Gastrocnemius medialis (tissue), 4 donors: Measurements from ENCODE around the gene PYY. TPM values are rescaled to one million over a fixed set of nuclear protein-coding genes. Genes with fewer than 3 reads are reported as not detected.

Experiments used
- ATAC-seq, 2 donors: fragments of 150-250 bp; one replicate each; pipeline ENCODE4 v1.9.1; 2016
- DNase-seq, 2 donors: peaks; one replicate each; pipeline ENCODE4 v3.0.0-alpha.2; 2019
- H3K27ac ChIP-seq, 4 donors: fragments of 200-600 bp; sonication (generic); 1 replicate in 1 of 4; 2 replicates in 3 of 4; pipeline ENCODE4 v1.5.1; 2016 to 2018; ENCODE audit warnings: mild to moderate bottlenecking in 2 of 4, moderate library complexity in 1 of 4
- H3K27me3 ChIP-seq, 3 donors: fragments of 200-600 bp; sonication (generic) in 2 of 3; 1 replicate in 1 of 3; 2 replicates in 2 of 3; pipeline versions ENCODE4 v1.5.1 to v1.6.0; 2016 to 2019; ENCODE audit warnings: mild to moderate bottlenecking in 1 of 3, moderate library complexity in 1 of 3
- H3K36me3 ChIP-seq, 2 donors: fragments of 200-600 bp; sonication (generic) in 1 of 2; one replicate each; pipeline ENCODE4 v1.5.1; 2017 to 2018
- H3K4me1 ChIP-seq, 2 donors: fragments of 200-600 bp; sonication (generic) in 1 of 2; one replicate each; pipeline ENCODE4 v1.5.1; 2016 to 2017; ENCODE audit warnings: mild to moderate bottlenecking in 2 of 2
- H3K4me3 ChIP-seq, 4 donors: fragments of 200-600 bp; sonication (generic) in 3 of 4; 1 replicate in 1 of 4; 2 replicates in 3 of 4; pipeline ENCODE4 v1.5.1; 2016 to 2019; ENCODE audit warnings: mild to moderate bottlenecking in 2 of 4
- H3K9me3 ChIP-seq, 3 donors: fragments of 200-600 bp; sonication (generic) in 2 of 3; 1 replicate in 1 of 3; 2 replicates in 2 of 3; pipeline ENCODE4 v1.5.1; 2016 to 2019
- POLR2A ChIP-seq, 2 donors: fragments of 450-650 bp; IDR thresholded peaks; one replicate each; pipeline ENCODE4 v1.6.1; 2017; ENCODE audit warnings: antibody characterized with exemption in 2 of 2, mild to moderate bottlenecking in 2 of 2, moderate library complexity in 2 of 2
- in situ Hi-C, 4 donors: fragments of 200-750 bp; cut with MboI; loops; one replicate each; pipeline versions ENCODE4 v1.15.0 to v1.8.0; 2017; ENCODE audit warnings: low sequenced_read_pairs in 4 of 4
- intact Hi-C: fragments of 100-400 bp; cut with DNase I; formaldehyde crosslinking; loops from one replicate; pipeline ENCODE4 v1.15.1; 2023; ENCODE audit warnings: low total_unique reads
- total RNA-seq, 4 donors: library from RNA; depleted of rRNA; stranded (reverse); fragments of >200 nt; gene quantifications; one replicate each; pipeline versions ENCODE4 v1.1.0 to v1.2.3, GENCODE V29; 2016
- TF ChIP-seq, protein P1 (sequence below), 5 experiments: fragments of 450-650 bp in 3 of 5; fragments of 200-600 bp in 2 of 5; sonication (generic) in 2 of 5; IDR thresholded peaks in 4 of 5; conservative IDR thresholded peaks in 1 of 5; 1 replicate in 4 of 5; 2 replicates in 1 of 5; pipeline ENCODE4 v1.5.1; 2016 to 2019; ENCODE audit warnings: antibody characterized with exemption in 5 of 5, mild to moderate bottlenecking in 3 of 5, moderate library complexity in 3 of 5

The PYY gene
- total RNA-seq, 4 donors from 2014 or later = not detected

DNA sequence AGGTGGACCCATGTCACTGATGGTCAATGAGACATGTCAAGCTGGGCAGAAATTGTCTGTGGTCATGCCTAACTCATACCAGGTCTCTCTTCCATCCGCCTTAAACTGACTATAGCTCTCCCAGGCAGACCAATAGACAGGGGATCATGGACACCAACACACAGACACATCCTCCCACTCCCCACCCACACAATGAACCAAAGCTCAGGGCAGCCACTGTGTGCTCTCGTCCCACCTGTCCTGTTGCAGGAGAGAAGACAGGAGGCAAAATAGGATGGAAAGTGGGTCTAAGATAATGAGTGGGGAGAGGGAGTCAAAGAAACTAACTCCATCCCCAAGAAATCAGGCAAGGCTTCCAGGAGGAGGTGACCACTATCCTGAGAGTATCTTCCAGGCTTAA, 3.2 kb downstream of the PYY start:
- no peaks in the 10 kb centered on the region for H3K36me3 ChIP-seq
- H3K4me1 ChIP-seq = peaks cover 0 to 7% of the 10 kb centered on the region in 2 donors
- DNase-seq (no peak), ATAC-seq (no peak)
- intact Hi-C loops = no loop called here
- no peak overlapping the region for H3K4me3 ChIP-seq
- H3K27ac ChIP-seq = no peak overlapping the region
- TF ChIP-seq, protein P1, sequence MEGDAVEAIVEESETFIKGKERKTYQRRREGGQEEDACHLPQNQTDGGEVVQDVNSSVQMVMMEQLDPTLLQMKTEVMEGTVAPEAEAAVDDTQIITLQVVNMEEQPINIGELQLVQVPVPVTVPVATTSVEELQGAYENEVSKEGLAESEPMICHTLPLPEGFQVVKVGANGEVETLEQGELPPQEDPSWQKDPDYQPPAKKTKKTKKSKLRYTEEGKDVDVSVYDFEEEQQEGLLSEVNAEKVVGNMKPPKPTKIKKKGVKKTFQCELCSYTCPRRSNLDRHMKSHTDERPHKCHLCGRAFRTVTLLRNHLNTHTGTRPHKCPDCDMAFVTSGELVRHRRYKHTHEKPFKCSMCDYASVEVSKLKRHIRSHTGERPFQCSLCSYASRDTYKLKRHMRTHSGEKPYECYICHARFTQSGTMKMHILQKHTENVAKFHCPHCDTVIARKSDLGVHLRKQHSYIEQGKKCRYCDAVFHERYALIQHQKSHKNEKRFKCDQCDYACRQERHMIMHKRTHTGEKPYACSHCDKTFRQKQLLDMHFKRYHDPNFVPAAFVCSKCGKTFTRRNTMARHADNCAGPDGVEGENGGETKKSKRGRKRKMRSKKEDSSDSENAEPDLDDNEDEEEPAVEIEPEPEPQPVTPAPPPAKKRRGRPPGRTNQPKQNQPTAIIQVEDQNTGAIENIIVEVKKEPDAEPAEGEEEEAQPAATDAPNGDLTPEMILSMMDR (IDR thresholded peaks at IDR 0.05 in 4 of 5, conservative IDR thresholded peaks at IDR 0.05 in 1 of 5) = no peak
- no peak for TF ChIP-seq POLR2A (IDR thresholded peaks at IDR 0.05)
- in situ Hi-C loops = no loop called here
- H3K9me3 ChIP-seq = no peaks in the 10 kb centered on the region
- H3K27me3 ChIP-seq = peaks cover 35 to 56% (median 38%) of the 10 kb centered on the region in 3 donors

DNA sequence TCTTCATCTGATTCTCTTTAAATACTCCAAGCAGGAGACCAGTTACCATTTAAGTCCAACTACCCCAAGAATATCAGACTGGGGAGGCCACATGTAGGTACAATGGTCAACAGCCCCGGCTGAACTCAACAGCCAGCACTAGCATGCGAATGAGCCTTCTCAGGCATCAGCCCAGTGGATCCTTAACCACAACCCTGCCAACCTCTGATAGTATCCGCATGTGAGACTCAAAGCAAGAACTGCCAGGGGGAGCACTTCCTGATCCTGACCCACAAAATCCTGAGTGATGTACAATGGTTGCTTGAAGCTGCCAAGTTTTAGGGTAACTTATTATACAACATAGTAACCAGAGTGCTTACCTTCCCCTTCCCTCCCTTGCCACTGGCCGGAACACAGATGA, 4.0 kb downstream of the PYY start:
- in situ Hi-C loops = loop anchor here in 3 of 4 donors (10.0 kb wide), 3 partner anchors 45 to 95 kb away; no protein-coding TSS in a partner anchor
- H3K27ac ChIP-seq = no peak overlapping the region
- no peak overlapping the region for H3K4me3 ChIP-seq
- peaks cover 0 to 7% of the 10 kb centered on the region in 2 donors for H3K4me1 ChIP-seq
- no peaks in the 10 kb centered on the region for H3K36me3 ChIP-seq
- intact Hi-C loops = no loop called here
- H3K9me3 ChIP-seq = no peaks in the 10 kb centered on the region
- no peak for ATAC-seq
- TF ChIP-seq POLR2A (IDR thresholded peaks at IDR 0.05) = no peak
- TF ChIP-seq, protein P1 (IDR thresholded peaks at IDR 0.05 in 4 of 5, conservative IDR thresholded peaks at IDR 0.05 in 1 of 5) = no peak
- no peak for DNase-seq
- peaks cover 31 to 51% (median 38%) of the 10 kb centered on the region in 3 donors for H3K27me3 ChIP-seq

DNA sequence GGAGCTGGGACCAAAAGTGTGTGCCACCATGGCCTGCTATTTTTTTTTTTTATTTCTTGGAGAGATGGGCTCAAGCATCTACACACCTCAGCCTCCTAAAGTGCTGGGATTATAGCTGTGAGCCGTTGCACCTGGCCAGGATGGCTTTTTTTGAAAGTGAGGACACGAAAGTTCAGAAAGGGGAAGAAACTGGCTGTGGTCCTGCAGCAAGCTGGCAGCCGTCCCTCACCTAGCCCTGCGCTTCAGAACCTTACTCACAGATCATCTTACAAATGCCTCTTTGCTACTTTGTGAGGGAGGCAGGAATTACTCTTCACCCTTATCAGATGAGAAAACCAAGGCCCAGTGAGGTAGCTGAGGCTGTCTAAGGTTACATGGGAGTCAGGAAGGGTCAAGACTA, 7.0 kb downstream of the PYY start:
- in situ Hi-C loops (loop anchor here in 3 of 4 donors (10.0 kb wide), 3 partner anchors 48 to 98 kb away; no protein-coding TSS in a partner anchor), intact Hi-C loops (no loop called here)
- Histone ChIP-seq H3K4me1 (no peaks in the 10 kb centered on the region), H3K27me3 (peaks cover 13 to 21% (median 14%) of the 10 kb centered on the region in 3 donors), H3K9me3 (no peaks in the 10 kb centered on the region), H3K27ac (no peak overlapping the region), H3K36me3 (no peaks in the 10 kb centered on the region), H3K4me3 (no peak overlapping the region)
- TF ChIP-seq, protein P1 (IDR thresholded peaks at IDR 0.05 in 4 of 5, conservative IDR thresholded peaks at IDR 0.05 in 1 of 5) = no peak
- no peak for TF ChIP-seq POLR2A (IDR thresholded peaks at IDR 0.05)
- DNase-seq = no peak
- no peak for ATAC-seq

DNA sequence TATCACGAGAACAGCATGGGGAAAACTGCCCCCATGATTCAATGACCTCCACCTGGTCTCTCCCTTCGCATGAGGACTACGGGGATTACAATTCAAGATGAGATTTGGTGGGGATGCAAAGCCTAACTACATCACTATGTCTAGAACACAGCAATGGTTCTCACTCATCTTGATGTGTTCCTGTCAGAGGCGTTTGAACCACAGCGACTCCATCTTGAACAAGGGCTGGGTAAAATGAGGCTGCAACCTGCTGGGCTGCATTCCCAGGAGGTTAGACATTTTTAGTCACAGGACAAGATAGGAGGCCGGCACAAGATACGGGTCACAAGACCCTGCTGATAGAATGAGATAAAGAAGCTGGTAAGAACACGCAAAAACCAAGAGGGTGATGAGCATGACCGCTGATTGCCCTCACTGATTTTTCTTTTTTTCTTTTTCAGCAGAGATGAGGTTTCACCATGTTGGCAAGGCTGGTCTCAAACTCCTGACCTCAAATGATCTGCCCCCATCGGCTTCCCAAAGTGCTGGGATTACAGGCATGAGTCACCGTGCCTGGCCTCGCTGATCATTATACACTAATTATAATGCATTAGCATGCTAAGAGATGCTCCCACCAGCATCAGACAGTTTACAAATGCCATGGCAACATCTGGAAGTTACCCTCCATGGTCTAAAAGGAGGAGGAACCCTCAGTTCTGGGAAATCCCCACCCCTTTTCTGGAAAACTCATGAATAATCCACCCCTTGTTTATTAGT, 8.5 kb downstream of the PYY start:
- in situ Hi-C loops = loop anchor here in 3 of 4 donors (10.0 kb wide), 3 partner anchors 50 to 100 kb away; no protein-coding TSS in a partner anchor
- Histone ChIP-seq H3K27ac (no peak overlapping the region), H3K36me3 (no peaks in the 10 kb centered on the region), H3K9me3 (no peaks in the 10 kb centered on the region), H3K27me3 (peaks cover 0 to 8% (median 0%) of the 10 kb centered on the region in 3 donors), H3K4me1 (no peaks in the 10 kb centered on the region), H3K4me3 (no peak overlapping the region)
- TF ChIP-seq, protein P1 (IDR thresholded peaks at IDR 0.05 in 4 of 5, conservative IDR thresholded peaks at IDR 0.05 in 1 of 5) = no peak
- no peak for TF ChIP-seq POLR2A (IDR thresholded peaks at IDR 0.05)
- ATAC-seq (no peak), DNase-seq (no peak)
- intact Hi-C loops = no loop called here
